NCI-H345 treated with DMSO at 0.1 percent for 48 hours (cell line): ENCODE measurements around the gene COL8A2.

ENCODE experiments used
- DNase-seq: peaks from one replicate; lab custom pipeline; 2025; ENCODE audit not compliant: unreplicated experiment; lab: John Stamatoyannopoulos, UW

Gene COL8A2

DNA sequence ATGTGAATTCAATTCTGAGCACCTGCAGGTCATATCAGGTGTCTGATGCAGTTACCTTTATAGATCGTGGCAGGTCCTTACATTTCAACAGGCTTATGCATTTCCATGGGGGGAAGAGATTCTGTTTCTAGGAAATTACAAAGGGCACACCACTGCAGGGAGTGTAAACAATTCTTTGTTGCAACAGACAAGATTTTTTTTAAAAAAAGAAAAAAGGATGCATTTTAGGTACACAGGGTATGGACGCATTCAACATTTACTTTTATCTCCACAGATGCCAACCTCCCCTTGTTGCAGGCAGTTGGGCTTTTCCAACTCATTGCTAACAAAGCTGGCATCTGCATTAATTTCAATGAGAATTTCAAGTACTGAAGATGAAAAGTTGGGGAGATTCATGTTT is 54.7 kb downstream of the COL8A2 start:
- no peak for DNase-seq

DNA sequence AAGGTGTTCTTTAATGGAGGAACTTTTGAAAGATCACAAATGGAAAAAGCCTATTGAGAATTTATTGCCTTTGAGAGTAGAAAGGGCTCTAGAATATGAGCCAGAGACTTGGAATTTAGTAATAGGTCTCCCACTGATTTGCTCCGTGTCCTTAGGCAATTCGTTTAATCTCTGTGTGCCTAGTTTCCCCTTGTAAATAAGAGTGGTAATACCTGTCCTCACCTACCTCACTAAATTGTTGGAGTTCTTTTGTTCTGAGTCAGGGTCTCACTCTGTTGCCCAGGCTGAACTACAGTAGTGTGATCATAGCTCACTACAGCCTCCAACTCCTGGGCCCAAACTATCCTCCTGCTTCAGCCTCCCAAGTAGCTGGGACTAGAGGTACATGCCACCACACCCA is 56.2 kb downstream of the COL8A2 start:
- DNase-seq: no peak

DNA sequence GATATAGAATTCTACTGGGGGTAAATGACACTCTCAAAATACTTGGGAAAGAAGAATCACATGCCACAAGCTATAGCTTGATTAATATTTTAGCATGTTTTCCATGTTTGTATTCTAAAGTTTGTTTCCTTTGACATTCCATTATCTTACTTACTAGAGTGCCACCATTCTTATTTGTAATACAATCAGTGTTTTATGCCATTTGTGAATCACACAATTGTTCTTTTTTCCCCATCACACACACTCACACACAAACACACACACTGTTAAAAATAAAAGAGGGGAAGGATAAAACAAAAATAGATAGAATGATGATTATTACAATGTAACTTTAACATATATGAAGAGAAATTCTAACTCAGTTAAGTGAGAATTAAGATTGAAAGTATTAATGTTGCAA is 57.2 kb downstream of the COL8A2 start:
- DNase-seq: no peak

DNA sequence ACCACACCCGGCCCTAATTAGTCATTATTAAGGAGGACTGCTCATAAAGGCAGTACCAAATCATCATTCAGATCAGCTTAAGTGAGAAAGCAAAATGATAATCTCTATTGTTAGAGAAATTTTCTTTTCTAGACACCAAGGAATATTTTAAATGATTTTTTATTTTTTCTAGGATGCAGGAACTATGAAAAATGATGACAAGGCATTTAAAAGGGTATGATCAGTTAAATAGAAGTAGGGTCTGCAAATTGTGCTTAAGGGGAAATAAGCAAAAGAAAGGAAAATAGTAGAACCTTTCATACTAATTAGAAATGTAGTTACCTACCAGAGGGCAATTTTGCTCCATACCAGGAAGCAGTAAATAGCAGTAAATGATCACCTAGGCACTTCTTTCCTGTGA is 62.7 kb downstream of the COL8A2 start:
- DNase-seq: no peak

DNA sequence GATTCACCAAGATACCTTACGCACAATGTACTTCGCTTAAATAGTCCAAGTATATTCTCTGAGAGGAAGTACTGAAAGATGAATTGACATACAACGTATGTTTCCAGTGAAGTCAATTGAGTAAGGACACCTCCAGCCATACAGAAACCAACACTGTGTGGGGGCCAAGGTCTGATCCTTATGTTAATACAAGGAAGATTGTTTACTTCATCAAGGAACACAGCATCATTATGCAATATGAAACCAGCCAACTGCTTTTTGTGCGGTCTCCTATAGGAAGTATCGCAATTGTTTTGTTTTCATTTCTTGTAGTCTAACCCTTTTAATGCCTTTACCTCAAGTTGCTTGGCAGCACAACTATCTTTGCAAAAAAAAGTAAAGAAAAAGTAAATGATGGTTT is 69.3 kb downstream of the COL8A2 start:
- DNase-seq: no peak

- DNase-seq: no peak
Observed at GRCh38 chr1:36053978-36054377, 71.0 kb downstream of the COL8A2 start.

DNA sequence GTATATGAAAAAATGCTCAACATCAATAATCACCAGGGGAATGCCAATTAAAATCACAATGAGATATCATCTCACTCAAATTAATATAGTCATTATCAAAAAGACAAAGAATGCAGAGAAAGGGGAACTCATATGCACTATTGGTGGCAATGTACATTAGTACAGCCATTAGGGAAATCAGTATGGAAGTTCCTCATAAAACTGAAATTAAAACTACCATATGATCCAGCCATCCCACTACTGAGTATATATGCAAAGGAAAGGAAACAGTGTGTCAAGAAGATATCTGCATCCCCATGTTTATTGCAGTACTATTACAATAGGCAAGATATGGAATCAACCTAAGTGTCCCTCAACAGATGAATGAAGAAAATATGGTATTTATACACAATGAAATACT is 73.2 kb downstream of the COL8A2 start:
- DNase-seq: no peak
